Effector memory CD4-positive, alpha-beta T cell (primary cell): ENCODE results near the gene BOLA3.
"Not testable (repeated sequence)": the region's sequence is repeated elsewhere in the genome, so short reads cannot be mapped to it uniquely, and the experiment has no call there.

ENCODE experiments used
- DNase-seq, 3 donors: peaks; one replicate each; pipeline ENCODE4 v3.0.0-alpha.2; 2020
- H3K27ac ChIP-seq: 2 replicates; pipeline ENCODE4 v1.7.0; 2013; ENCODE audit warnings: mild to moderate bottlenecking, low read length, moderate library complexity; ENCODE audit not compliant: insufficient read depth, poor library complexity, severe bottlenecking
- H3K27me3 ChIP-seq: replicated peaks from 2 replicates; pipeline ENCODE4 v1.7.0; 2013; ENCODE audit warnings: mild to moderate bottlenecking, low read length; ENCODE audit not compliant: insufficient read depth, control insufficient read depth, poor library complexity, severe bottlenecking
- H3K36me3 ChIP-seq: 2 replicates; pipeline ENCODE4 v1.7.0; 2013; ENCODE audit warnings: mild to moderate bottlenecking, low read length, moderate library complexity; ENCODE audit not compliant: control insufficient read depth, insufficient read depth
- H3K4me1 ChIP-seq: 2 replicates; pipeline ENCODE4 v1.7.0; 2013; ENCODE audit warnings: low read length, mild to moderate bottlenecking; ENCODE audit not compliant: control insufficient read depth, insufficient read depth, poor library complexity, severe bottlenecking
- H3K4me3 ChIP-seq: 2 replicates; pipeline ENCODE4 v1.7.0; 2013; ENCODE audit warnings: low read length, low read depth, mild to moderate bottlenecking; ENCODE audit not compliant: insufficient read depth, poor library complexity, severe bottlenecking
- H3K9me3 ChIP-seq: 2 replicates; pipeline ENCODE4 v1.7.0; 2013; ENCODE audit warnings: mild to moderate bottlenecking, low read length, moderate library complexity; ENCODE audit not compliant: control insufficient read depth
- total RNA-seq, 3 donors: gene quantifications; one replicate each; lab custom pipeline; 2026; lab: John Stamatoyannopoulos, UW

Gene BOLA3
- total RNA-seq, result 4.8 to 8.5 (median 7.6) reads per million in 3 donors

GRCh38 chr2:74147727-74148456, at the start of gene BOLA3:
BOLA3 (minus strand) TSS chr2:74147912; CDS start chr2:74147874, 38 bp downstream.
- H3K4me1 ChIP-seq, result peaks cover 10% of the 10 kb centered on the region
- peak within 1 kb of the TSS; percentile 59 for H3K27ac ChIP-seq
- DNase-seq, result peak; percentile 66 to 73 (median 71)
- no peaks in the 10 kb centered on the region for H3K9me3 ChIP-seq
- peak within 1 kb of the TSS; percentile 90 for H3K4me3 ChIP-seq
- H3K36me3 ChIP-seq, result peaks cover 5% of the 10 kb centered on the region
- H3K27me3 ChIP-seq, result no peaks in the 10 kb centered on the region

GRCh38 chr2:74197049-74197448, 49.3 kb upstream of the BOLA3 start:
- no peak overlapping the region for H3K4me3 ChIP-seq
- no peaks in the 10 kb centered on the region for H3K36me3 ChIP-seq
- DNase-seq, result no peak
- H3K27me3 ChIP-seq, result no peaks in the 10 kb centered on the region
- H3K9me3 ChIP-seq, result no peaks in the 10 kb centered on the region
- H3K27ac ChIP-seq, result no peak overlapping the region
- H3K4me1 ChIP-seq, result peaks cover 6% of the 10 kb centered on the region

DNA sequence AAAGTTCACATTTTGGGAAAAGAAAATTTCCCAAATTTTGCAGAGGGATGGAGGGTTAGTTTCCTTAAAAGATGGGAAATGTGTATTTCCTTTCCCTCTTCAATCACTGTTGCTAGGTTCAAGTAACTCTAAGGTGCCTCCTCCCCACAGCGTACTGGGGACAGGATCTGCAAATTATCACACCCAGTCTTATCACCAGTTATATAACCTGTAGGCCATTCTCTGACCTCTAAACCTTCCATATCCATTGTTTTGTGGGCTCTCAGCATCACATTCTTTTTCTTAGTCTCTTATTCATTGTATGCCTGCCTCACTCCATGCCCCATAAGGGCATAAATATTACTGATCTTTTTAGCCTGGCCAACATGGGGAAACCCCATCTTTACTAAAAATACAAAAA, 47.1 kb upstream of the BOLA3 start:
- H3K27ac ChIP-seq, result no peak overlapping the region
- no peaks in the 10 kb centered on the region for H3K9me3 ChIP-seq
- H3K36me3 ChIP-seq, result no peaks in the 10 kb centered on the region
- H3K4me3 ChIP-seq, result no peak overlapping the region
- H3K27me3 ChIP-seq, result no peaks in the 10 kb centered on the region
- no peak for DNase-seq
- peaks cover 6% of the 10 kb centered on the region for H3K4me1 ChIP-seq

- Histone ChIP-seq H3K9me3 (no peaks in the 10 kb centered on the region), H3K27ac (no peak overlapping the region), H3K27me3 (no peaks in the 10 kb centered on the region), H3K4me3 (no peak overlapping the region), H3K36me3 (no peaks in the 10 kb centered on the region), H3K4me1 (no peaks in the 10 kb centered on the region)
- DNase-seq, result no peak
Measured at GRCh38 chr2:74191596-74192380, 44.1 kb upstream of the BOLA3 start.

DNA sequence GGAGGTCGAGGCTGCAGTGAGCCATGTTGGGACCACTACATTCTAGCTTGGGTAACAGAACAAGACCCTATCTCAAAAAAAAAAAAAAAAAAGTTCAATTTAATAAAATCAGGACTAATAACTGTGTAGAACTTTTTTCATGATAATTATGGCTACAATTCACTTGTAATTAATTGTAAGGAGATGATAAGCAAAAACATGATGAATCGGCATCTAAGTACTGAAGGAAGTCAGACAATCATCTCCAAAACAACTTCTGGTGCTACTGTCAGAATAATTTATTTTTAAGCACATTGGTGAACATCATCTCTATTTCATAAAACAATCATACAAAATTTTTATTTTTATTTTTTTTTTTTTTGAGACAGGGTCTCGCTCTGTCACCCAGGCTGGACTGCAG, 41.0 kb upstream of the BOLA3 start:
- H3K36me3 ChIP-seq, result no peaks in the 10 kb centered on the region
- no peaks in the 10 kb centered on the region for H3K4me1 ChIP-seq
- no peaks in the 10 kb centered on the region for H3K27me3 ChIP-seq
- H3K4me3 ChIP-seq, result no peak overlapping the region
- no peaks in the 10 kb centered on the region for H3K9me3 ChIP-seq
- no peak for DNase-seq
- H3K27ac ChIP-seq, result no peak overlapping the region

GRCh38 chr2:74188018-74188601, 40.4 kb upstream of the BOLA3 start:
- Histone ChIP-seq H3K27ac (no peak overlapping the region), H3K4me3 (no peak overlapping the region), H3K4me1 (no peaks in the 10 kb centered on the region), H3K9me3 (no peaks in the 10 kb centered on the region), H3K27me3 (no peaks in the 10 kb centered on the region), H3K36me3 (no peaks in the 10 kb centered on the region)
- DNase-seq, result no peak

- not testable (repeated sequence) for H3K36me3 ChIP-seq, DNase-seq, H3K4me1 ChIP-seq, H3K9me3 ChIP-seq, H3K4me3 ChIP-seq, H3K27ac ChIP-seq, H3K27me3 ChIP-seq
Measured at GRCh38 chr2:74186706-74187105, 39.0 kb upstream of the BOLA3 start.

DNA sequence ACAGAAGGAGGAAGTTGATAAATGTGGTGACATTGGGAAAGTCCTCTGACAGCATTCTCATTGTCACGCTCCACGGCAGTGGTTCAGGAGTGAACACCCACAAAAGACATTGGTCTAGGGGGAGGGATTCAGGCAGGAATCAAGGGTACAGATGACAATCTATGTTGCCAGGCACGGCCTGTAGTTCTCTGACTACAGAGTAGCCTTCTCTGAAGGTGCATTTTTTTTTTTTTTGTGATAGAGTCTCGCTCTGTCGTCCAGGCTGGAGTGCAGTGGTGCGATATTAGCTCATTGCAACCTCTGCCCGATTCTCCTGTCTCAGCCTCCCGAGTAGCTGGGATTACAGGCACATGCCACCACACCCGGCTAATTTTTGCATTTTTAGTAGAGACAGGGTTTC, 38.3 kb upstream of the BOLA3 start:
- no peaks in the 10 kb centered on the region for H3K36me3 ChIP-seq
- peak in 1 of 3 donors; percentile 14 for DNase-seq
- no peak overlapping the region for H3K4me3 ChIP-seq
- H3K9me3 ChIP-seq, result no peaks in the 10 kb centered on the region
- H3K27ac ChIP-seq, result no peak overlapping the region
- H3K27me3 ChIP-seq, result no peaks in the 10 kb centered on the region
- no peaks in the 10 kb centered on the region for H3K4me1 ChIP-seq

DNA sequence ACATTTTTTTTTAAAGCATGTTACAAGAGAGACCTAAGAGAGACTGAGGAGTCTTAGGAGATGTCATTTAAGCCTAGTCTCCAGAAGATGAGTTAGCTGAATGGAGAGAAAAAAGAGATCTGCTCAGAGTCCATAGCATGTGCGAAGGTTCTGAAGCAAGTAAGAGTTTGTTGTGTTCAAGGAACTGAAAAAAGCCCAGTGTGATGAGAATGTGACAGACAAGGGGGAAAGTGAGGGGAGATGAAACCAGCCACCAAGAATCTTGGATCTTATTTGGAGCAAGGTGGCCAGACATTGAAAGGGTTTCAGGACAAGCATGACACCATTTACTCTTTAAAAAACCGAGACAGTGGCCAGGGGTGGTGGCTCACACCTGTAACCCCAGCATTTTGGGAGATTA, 36.2 kb upstream of the BOLA3 start:
- H3K4me3 ChIP-seq, result no peak overlapping the region
- H3K4me1 ChIP-seq, result no peaks in the 10 kb centered on the region
- H3K27ac ChIP-seq, result no peak overlapping the region
- no peaks in the 10 kb centered on the region for H3K36me3 ChIP-seq
- H3K9me3 ChIP-seq, result no peaks in the 10 kb centered on the region
- H3K27me3 ChIP-seq, result no peaks in the 10 kb centered on the region
- DNase-seq, result no peak

- H3K27ac ChIP-seq, result no peak overlapping the region
- peaks cover 9% of the 10 kb centered on the region for H3K4me1 ChIP-seq
- DNase-seq, result no peak
- H3K27me3 ChIP-seq, result no peaks in the 10 kb centered on the region
- no peaks in the 10 kb centered on the region for H3K36me3 ChIP-seq
- no peak overlapping the region for H3K4me3 ChIP-seq
- H3K9me3 ChIP-seq, result no peaks in the 10 kb centered on the region
Measured at GRCh38 chr2:74181739-74182138, 34.0 kb upstream of the BOLA3 start.
